Measurements from ENCODE around the gene JAZF1. TPM values are rescaled to one million over a fixed set of nuclear protein-coding genes. Genes with fewer than 3 reads are reported as not detected.
"Not testable (repeated sequence)": the region's sequence is repeated elsewhere in the genome, so short reads cannot be mapped to it uniquely, and the experiment has no call there.

JAZF1 gene
- total and polyA plus RNA-seq, 2 donors (not counting 1 experiment from before 2014, with no cell fraction given): 14.0 to 38.6 TPM

- Mint-ChIP-seq H3K27ac (no peak overlapping the region), H3K4me1 (no peaks in the 10 kb centered on the region), H3K9me3 (ENCODE audit: insufficient read depth) (no peaks in the 10 kb centered on the region), H3K4me3 (no peak overlapping the region), H3K27me3 (no peaks in the 10 kb centered on the region)
- H3K4me2 ChIP-seq (replicated peaks; ENCODE audit: low read depth, low read length, poor library complexity, severe bottlenecking): no peak overlapping the region
- no peak overlapping the region for H2AFZ ChIP-seq (ENCODE audit: insufficient read depth, low read depth, low read length, poor library complexity, severe bottlenecking)
- H3K36me3 ChIP-seq (replicated peaks in 1 of 2; ENCODE audit: control extremely low read depth in 1 of 2, control insufficient read depth in 1 of 2, extremely low read depth in 1 of 2, insufficient read depth in 2 of 2, low read length in 1 of 2): peaks cover 14 to 41% of the 10 kb centered on the region in 2 experiments
- ATAC-seq (ENCODE audit: low read depth): no peak
- DNase-seq: no peak
- intact Hi-C loops (cut with micrococcal nuclease): no loop called here
- H3K79me2 ChIP-seq (ENCODE audit: control insufficient read depth, insufficient read depth, low read length): peaks cover 45% of the 10 kb centered on the region
- no peaks in the 10 kb centered on the region for H3K4me1 ChIP-seq (ENCODE audit: control insufficient read depth in 2 of 2, insufficient read depth in 2 of 2, low read length in 2 of 2)
- 100% methylated on average over 4 of the region's 5 CpGs for WGBS (ENCODE audit: insufficient coverage)
- H3K27ac ChIP-seq (ENCODE audit: low read length in 2 of 2): no peak overlapping the region
- H3K27me3 ChIP-seq (replicated peaks in 1 of 4; ENCODE audit: control extremely low read depth in 1 of 4, control insufficient read depth in 3 of 4, insufficient read depth in 4 of 4, low read length in 3 of 4): no peaks in the 10 kb centered on the region
- ChIA-PET CTCF (interaction anchor here (1.2 kb wide), 1 partner anchor 32 kb away, joined by 4 read pairs; no protein-coding TSS in a partner anchor), POLR2A (no interaction called here)
- TF ChIP-seq CTCF (IDR thresholded peaks at IDR 0.05): no peak
- no peak for TF ChIP-seq EZH2 (IDR thresholded peaks at IDR 0.05; ENCODE audit: borderline replicate concordance, insufficient read depth, low read depth, low read length, poor library complexity, severe bottlenecking)
- no peak overlapping the region for H3K4me3 ChIP-seq (ENCODE audit: control extremely low read depth in 1 of 5, extremely low read depth in 1 of 5, insufficient read depth in 1 of 5, low read depth in 2 of 5, low read length in 4 of 5)
- H4K20me1 ChIP-seq (ENCODE audit: control insufficient read depth, insufficient read depth, low read length, poor library complexity, severe bottlenecking): peaks cover 26% of the 10 kb centered on the region
- H3K9ac ChIP-seq (ENCODE audit: low read length): no peak overlapping the region
- no peaks in the 10 kb centered on the region for H3K9me3 ChIP-seq (ENCODE audit: control extremely low read depth in 1 of 3, control insufficient read depth in 2 of 3, insufficient read depth in 1 of 3, low read length in 2 of 3)
These were observed 291.9 kb downstream of the JAZF1 start for GRCh38 chr7:27888736-27889135.

- intact Hi-C loops (cut with micrococcal nuclease); H3K9ac ChIP-seq (ENCODE audit: low read length); H3K27me3 Mint-ChIP-seq; H3K4me2 ChIP-seq (replicated peaks; ENCODE audit: low read depth, low read length, poor library complexity, severe bottlenecking); H3K4me1 ChIP-seq (ENCODE audit: control insufficient read depth in 2 of 2, insufficient read depth in 2 of 2, low read length in 2 of 2); H3K9me3 Mint-ChIP-seq (ENCODE audit: insufficient read depth); H3K4me3 Mint-ChIP-seq; POLR2A ChIA-PET; ATAC-seq (ENCODE audit: low read depth); DNase-seq; H3K9me3 ChIP-seq (ENCODE audit: control extremely low read depth in 1 of 3, control insufficient read depth in 2 of 3, insufficient read depth in 1 of 3, low read length in 2 of 3); H3K27me3 ChIP-seq (replicated peaks in 1 of 4; ENCODE audit: control extremely low read depth in 1 of 4, control insufficient read depth in 3 of 4, insufficient read depth in 4 of 4, low read length in 3 of 4); H2AFZ ChIP-seq (ENCODE audit: insufficient read depth, low read depth, low read length, poor library complexity, severe bottlenecking); H3K27ac Mint-ChIP-seq; H3K4me3 ChIP-seq (ENCODE audit: control extremely low read depth in 1 of 5, extremely low read depth in 1 of 5, insufficient read depth in 1 of 5, low read depth in 2 of 5, low read length in 4 of 5); H3K27ac ChIP-seq (ENCODE audit: low read length in 2 of 2); H3K4me1 Mint-ChIP-seq: not testable (repeated sequence)
- Histone ChIP-seq H4K20me1 (ENCODE audit: control insufficient read depth, insufficient read depth, low read length, poor library complexity, severe bottlenecking) (peaks cover 26% of the 10 kb centered on the region), H3K79me2 (ENCODE audit: control insufficient read depth, insufficient read depth, low read length) (peaks cover 36% of the 10 kb centered on the region), H3K36me3 (replicated peaks in 1 of 2; ENCODE audit: control extremely low read depth in 1 of 2, control insufficient read depth in 1 of 2, extremely low read depth in 1 of 2, insufficient read depth in 2 of 2, low read length in 1 of 2) (peaks cover 11 to 37% of the 10 kb centered on the region in 2 experiments)
- no CpG with 5 or more reads among the region's 3 CpGs for WGBS (ENCODE audit: insufficient coverage)
- CTCF ChIA-PET: interaction anchor here (0.6 kb wide), 1 partner anchor 131 kb away, joined by 3 read pairs; no protein-coding TSS in a partner anchor
These were observed 293.9 kb downstream of the JAZF1 start for GRCh38 chr7:27886710-27887109.

Measured in B cell (primary cell).